NCI-H2196 (cell line): ENCODE data around the gene ACTR1B.
"Not testable (repeated sequence)": the region's sequence is repeated elsewhere in the genome, so short reads cannot be mapped to it uniquely, and the experiment has no call there.

Source experiments
- DNase-seq: peaks from one replicate; lab custom pipeline; 2025; ENCODE audit not compliant: unreplicated experiment; lab: John Stamatoyannopoulos, UW

ACTR1B gene

DNA sequence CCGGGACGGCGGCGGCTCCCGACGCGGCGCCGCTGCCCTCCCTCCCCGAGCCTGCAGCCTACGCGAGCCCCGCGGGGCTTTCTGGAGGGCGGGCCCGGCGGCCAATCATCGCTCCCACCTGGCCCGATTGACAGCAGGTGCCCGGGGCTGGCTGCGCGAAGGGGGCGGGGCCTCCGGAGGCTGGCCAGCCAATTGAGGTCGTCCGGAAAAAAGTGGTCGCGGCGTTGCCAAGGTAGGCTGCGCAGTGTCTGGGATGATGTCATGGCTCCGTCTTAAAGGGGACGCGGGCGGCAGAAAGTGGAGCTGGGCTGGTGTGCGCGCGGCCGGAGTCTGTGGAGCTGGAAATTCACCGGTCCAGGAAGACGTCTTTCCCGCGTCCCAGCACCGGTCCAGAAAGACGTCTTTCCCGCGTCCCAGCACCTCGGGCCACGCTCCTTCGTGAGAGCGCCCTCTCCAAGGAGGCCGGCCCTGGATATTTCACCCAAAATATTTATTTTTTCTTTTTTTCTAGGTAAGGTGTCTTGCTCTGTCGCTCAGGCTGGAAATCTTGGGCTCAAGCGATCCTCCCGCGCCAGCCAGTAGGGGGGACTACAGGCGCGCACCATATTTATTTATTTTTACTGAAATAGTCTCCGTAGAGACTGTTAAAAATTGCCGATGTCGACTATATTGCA lies at the start of gene ACTR1B:
Gene ACTR1B (minus strand): TSS at position 83 of the 674 bp plus-strand sequence. CDS start 154 bp downstream, outside the sequence.
- DNase-seq: peak; percentile 98

- no peak for DNase-seq
Measured at GRCh38 chr2:97712693-97713295, 49.0 kb upstream of the ACTR1B start.

GRCh38 chr2:97712175-97712574 lies 48.3 kb upstream of the ACTR1B start:
- not testable (repeated sequence) for DNase-seq

- no peak for DNase-seq
Measured at GRCh38 chr2:97711394-97711711, 47.5 kb upstream of the ACTR1B start.

GRCh38 chr2:97708608-97709007 lies 44.8 kb upstream of the ACTR1B start:
- DNase-seq: no peak

DNA sequence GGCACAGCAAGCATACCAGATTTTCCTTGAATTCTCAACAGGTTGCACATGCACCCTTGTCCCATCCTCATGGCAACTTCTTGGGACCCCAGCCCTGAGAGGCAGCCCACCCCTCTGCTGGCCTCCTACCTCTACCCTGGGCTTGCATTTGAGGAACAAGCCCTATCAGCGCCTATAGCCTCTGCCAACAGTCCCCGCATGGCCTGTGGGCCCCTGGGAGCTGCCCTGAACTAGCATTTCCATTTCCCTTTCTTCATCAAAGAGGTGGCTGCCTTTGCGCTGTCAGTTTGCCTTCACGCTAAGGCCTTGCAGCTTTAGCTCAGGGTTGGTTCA lies 44.2 kb upstream of the ACTR1B start:
- DNase-seq: no peak

DNA sequence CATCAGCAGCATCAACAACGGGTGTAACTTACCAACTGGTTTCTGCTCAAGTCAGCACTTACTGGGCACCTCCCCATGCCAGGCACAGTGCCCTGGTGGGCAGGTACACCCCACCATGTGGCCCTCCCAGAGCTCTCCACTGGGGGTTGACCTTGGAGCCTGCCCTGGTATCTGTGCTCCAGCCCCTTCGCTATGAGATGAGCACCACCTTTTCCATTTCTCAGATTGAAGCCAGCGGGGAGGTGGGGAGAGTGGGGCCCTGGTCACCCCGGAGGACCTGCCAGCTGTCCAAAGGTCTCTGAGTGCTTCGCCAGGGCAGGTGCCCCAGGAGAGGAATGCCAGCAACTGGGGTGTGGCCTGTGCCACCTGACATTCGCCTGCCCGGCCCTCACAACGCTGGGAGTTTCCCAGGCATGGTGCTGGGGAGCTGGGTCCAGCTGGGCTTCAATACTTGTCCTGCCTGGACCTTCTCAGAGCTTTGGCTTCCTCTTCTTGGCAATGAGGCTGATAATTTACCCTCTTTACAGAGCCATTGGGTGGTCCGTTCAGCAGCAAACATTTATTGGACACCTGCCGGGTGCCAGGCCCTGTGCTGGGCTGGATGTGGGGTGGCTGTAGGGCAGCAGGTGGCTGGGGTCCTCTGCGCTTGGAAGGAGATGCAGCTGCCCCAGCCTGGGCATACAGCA lies 43.7 kb upstream of the ACTR1B start:
- DNase-seq: no peak

DNA sequence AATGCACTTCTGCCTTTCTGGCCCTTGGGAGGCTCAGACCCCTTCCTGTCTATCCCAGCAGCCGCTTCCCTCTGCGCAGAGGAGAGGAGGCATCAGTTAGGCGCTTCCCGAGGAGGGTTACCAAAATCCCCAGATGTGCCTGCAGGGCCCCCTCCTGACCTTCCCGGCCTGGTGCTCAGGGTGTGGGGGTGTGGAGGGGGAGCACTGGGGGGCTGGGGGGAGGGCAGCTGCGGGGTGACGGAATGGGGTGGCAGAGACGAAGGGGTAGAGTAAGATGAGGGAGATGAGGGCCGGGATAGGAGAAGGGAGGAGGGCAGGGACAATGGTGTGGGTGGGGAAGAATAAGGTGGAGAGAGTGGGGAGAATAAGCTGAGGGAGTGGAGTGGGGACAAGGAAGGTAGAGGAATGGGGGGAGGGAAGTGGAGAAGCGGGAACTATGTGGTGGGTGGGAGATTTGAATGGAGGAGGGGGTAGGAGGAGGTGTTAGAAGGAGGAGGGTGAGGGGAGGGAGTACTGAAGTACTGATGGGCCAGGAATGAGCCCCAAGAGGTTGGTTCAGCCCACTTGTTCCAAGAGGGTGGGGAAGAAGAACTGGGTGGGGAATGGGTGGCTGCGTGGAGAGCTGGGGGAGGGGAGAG lies 43.0 kb upstream of the ACTR1B start:
- no peak for DNase-seq

- DNase-seq: no peak
Measured at GRCh38 chr2:97706112-97706511, 42.3 kb upstream of the ACTR1B start.

DNA sequence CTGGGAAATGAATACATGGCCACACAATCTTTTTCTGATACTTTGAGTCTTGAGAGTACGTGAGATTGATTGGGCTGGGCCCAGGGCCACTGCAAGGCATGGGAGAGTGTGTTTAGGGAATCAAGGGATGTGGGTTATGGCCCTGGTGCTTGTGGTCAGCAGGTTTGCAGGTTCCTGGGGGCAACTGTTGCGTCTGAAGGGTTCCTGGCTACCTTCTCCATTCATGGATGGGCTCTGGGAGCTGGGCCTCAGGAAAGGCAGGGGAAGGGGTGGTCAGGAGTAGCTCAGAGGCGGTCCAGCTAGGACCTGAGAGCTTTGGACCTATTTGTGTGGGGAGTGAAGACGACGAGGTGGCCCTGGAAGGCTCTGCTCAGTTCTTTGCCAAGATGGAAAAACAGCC lies 41.1 kb upstream of the ACTR1B start:
- no peak for DNase-seq

GRCh38 chr2:97703741-97704140 lies 39.9 kb upstream of the ACTR1B start:
- DNase-seq: no peak

DNA sequence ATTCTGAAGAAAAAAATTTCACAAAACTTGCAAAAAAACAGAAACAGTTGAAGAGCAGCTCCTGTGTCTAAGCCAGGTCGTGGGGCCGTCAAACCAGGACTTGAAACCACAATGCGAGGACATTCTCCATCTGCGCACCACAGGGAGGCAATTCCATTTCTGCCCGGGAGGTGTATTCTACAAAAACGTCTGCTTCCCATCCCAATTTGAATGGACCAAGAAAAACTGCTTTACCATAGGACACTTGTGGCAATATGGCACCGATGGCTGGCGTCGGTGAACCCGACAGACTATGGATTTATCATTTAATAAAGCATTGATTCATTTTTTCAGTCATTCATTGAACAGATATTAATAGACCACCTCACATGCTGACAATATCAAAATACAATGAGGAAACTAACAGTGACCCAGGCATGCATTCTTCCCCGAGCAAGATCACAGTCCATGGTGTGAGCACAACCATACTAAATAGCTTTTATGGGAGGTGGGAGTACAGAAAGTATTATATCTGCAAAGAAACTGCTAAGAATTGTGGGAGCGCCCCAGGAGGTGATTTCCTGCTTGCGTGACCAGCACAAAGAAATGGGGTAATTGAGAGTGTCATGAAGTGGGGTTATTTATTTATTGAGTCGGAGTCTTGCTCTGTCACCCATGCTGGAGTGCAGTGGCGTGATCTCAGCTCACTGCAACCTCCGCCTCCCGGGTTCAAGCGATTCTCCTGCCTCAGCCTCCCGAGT lies 39.1 kb upstream of the ACTR1B start:
- no peak for DNase-seq

GRCh38 chr2:97701851-97702465 lies 38.1 kb upstream of the ACTR1B start:
- DNase-seq: no peak

DNA sequence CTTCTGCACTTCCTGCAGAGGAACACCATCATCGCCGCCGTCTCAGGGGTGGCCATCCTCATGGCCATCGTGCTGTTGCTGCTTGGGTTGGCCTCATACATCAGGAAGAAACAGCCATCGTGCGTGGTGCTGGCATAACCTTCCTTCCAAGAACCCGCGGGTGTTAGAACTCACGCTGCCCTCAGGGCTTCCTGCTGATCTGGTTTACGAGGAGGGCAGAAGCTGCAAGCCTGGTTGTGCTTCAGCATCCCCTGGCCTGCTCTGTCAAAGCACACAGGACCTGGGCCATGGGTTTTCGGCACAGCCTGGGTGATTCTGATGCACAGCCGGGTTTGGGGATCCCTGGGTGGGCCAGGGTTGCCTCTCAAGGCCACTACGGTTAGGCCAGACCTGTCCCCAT lies 37.3 kb upstream of the ACTR1B start:
- DNase-seq: no peak

DNA sequence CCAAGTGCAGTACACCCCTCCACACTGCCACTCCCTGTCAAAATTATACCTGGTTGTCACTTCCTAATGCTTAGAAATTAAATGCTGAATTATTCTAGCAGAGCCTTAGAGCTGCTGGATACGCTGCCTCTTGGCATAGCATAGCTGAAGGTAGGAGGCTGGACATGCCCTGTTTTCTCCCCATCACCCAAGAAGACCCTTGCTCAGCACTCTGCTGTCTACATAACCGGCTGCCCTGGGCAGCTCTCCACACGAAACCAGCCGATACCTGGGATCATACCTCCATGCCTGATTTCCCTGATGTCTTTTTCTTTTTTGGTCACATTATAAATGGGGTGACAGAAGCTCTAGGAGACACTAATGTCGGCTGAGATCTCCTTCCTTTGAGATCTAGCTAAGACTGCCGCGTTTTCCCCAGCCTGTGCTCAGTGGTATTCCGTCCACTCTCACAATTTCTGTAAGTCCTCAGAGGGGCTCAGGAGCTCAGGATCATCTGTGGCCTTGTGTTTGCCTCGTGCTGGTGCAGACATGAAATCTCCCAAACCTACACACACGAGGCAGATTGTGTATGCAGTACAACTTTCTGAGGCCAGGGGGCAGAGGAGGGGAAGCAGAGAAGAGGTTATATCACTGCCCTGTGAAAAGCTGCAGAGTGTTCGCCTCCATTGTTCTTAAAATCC lies 36.1 kb upstream of the ACTR1B start:
- DNase-seq: peak; percentile 62

- no peak for DNase-seq
Measured at GRCh38 chr2:97698530-97698929, 34.7 kb upstream of the ACTR1B start.

- DNase-seq: peak; percentile 87
Measured at GRCh38 chr2:97697252-97698235, 33.7 kb upstream of the ACTR1B start.

- no peak for DNase-seq
Measured at GRCh38 chr2:97695744-97696143, 31.9 kb upstream of the ACTR1B start.

DNA sequence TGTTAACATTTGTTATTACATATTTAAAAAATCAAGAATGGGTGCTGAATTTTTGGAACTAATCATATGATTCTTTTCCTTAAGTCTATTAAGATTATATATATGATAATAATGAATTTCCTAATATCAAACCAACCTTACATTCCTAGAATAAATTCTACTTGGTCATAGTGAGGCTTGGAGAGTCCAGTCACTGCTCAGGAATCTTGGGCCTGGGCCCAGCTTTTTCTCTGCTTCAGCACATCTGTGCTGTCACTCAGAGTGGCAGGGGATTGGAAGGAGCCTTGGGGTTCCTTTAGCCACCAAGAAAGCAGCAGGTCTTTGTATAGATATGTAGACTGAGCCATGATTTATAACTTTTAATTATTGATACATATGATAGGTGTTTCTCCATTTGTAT lies 29.6 kb upstream of the ACTR1B start:
- no peak for DNase-seq
